Measurements from ENCODE around the gene ANOS1.

ANOS1 gene

GRCh38 chrX:8730812-8731558 lies 952 bp downstream of the ANOS1 start:
- no peak for DNase-seq (ENCODE audit: low read depth, low spot score)
- in situ Hi-C loops (cut with HindIII; ENCODE audit: low sequenced_read_pairs) = no loop called here
- no peak for TF ChIP-seq CTCF (IDR thresholded peaks at IDR 0.05; ENCODE audit: low read depth, low read length)
- peak overlapping the region; percentile 43 for H3K4me3 ChIP-seq (ENCODE audit: low read depth, low read length)

- no peak for TF ChIP-seq CTCF (IDR thresholded peaks at IDR 0.05; ENCODE audit: low read depth, low read length)
- DNase-seq (ENCODE audit: low read depth, low spot score) = no peak
- no peak overlapping the region for H3K4me3 ChIP-seq (ENCODE audit: low read depth, low read length)
- in situ Hi-C loops (cut with HindIII; ENCODE audit: low sequenced_read_pairs) = no loop called here
Observed at GRCh38 chrX:8729811-8730210, 2.1 kb downstream of the ANOS1 start.

GRCh38 chrX:8728932-8729535 lies 2.9 kb downstream of the ANOS1 start:
- H3K4me3 ChIP-seq (ENCODE audit: low read depth, low read length) = no peak overlapping the region
- in situ Hi-C loops (cut with HindIII; ENCODE audit: low sequenced_read_pairs) = no loop called here
- no peak for DNase-seq (ENCODE audit: low read depth, low spot score)
- no peak for TF ChIP-seq CTCF (IDR thresholded peaks at IDR 0.05; ENCODE audit: low read depth, low read length)

- in situ Hi-C loops (cut with HindIII; ENCODE audit: low sequenced_read_pairs) = no loop called here
- no peak for TF ChIP-seq CTCF (IDR thresholded peaks at IDR 0.05; ENCODE audit: low read depth, low read length)
- no peak overlapping the region for H3K4me3 ChIP-seq (ENCODE audit: low read depth, low read length)
- DNase-seq (ENCODE audit: low read depth, low spot score) = no peak
Observed at GRCh38 chrX:8726031-8726652, 5.8 kb downstream of the ANOS1 start.

GRCh38 chrX:8724300-8724699 lies 7.6 kb downstream of the ANOS1 start:
- in situ Hi-C loops (cut with HindIII; ENCODE audit: low sequenced_read_pairs) = no loop called here
- no peak for DNase-seq (ENCODE audit: low read depth, low spot score)
- no peak for TF ChIP-seq CTCF (IDR thresholded peaks at IDR 0.05; ENCODE audit: low read depth, low read length)
- H3K4me3 ChIP-seq (ENCODE audit: low read depth, low read length) = no peak overlapping the region

- in situ Hi-C loops (cut with HindIII; ENCODE audit: low sequenced_read_pairs) = no loop called here
- TF ChIP-seq CTCF (IDR thresholded peaks at IDR 0.05; ENCODE audit: low read depth, low read length) = no peak
- no peak overlapping the region for H3K4me3 ChIP-seq (ENCODE audit: low read depth, low read length)
- DNase-seq (ENCODE audit: low read depth, low spot score) = no peak
Observed at GRCh38 chrX:8721536-8721935, 10.4 kb downstream of the ANOS1 start.
